ENCODE measurements around the gene DLGAP1.

The DLGAP1 gene

GRCh38 chr18:3757361-3757760, 697.7 kb downstream of the DLGAP1 start:
- no peak for DNase-seq

GRCh38 chr18:3753106-3753505, 702.0 kb downstream of the DLGAP1 start:
- DNase-seq, result no peak

GRCh38 chr18:3748086-3748485, 707.0 kb downstream of the DLGAP1 start:
- no peak for DNase-seq

GRCh38 chr18:3747176-3747973, 707.7 kb downstream of the DLGAP1 start:
- DNase-seq, result no peak

- DNase-seq, result no peak
Observed at GRCh38 chr18:3742541-3742940, 712.6 kb downstream of the DLGAP1 start.

GRCh38 chr18:3741333-3741732, 713.8 kb downstream of the DLGAP1 start:
- no peak for DNase-seq

- no peak for DNase-seq
Observed at GRCh38 chr18:3728704-3729437, 726.2 kb downstream of the DLGAP1 start.

- no peak for DNase-seq
Observed at GRCh38 chr18:3727274-3727673, 727.8 kb downstream of the DLGAP1 start.

GRCh38 chr18:3726238-3726951, 728.7 kb downstream of the DLGAP1 start:
- DNase-seq, result no peak

GRCh38 chr18:3725115-3725514, 730.0 kb downstream of the DLGAP1 start:
- DNase-seq, result no peak

GRCh38 chr18:3723554-3723953, 731.6 kb downstream of the DLGAP1 start:
- no peak for DNase-seq

- no peak for DNase-seq
Observed at GRCh38 chr18:3722649-3723433, 732.3 kb downstream of the DLGAP1 start.

GRCh38 chr18:3721771-3722648, 733.1 kb downstream of the DLGAP1 start:
- no peak for DNase-seq

GRCh38 chr18:3720818-3721545, 734.1 kb downstream of the DLGAP1 start:
- no peak for DNase-seq

GRCh38 chr18:3720159-3720558, 734.9 kb downstream of the DLGAP1 start:
- no peak for DNase-seq

- no peak for DNase-seq
Observed at GRCh38 chr18:3717376-3718025, 737.6 kb downstream of the DLGAP1 start.

- no peak for DNase-seq
Observed at GRCh38 chr18:3716116-3716660, 738.9 kb downstream of the DLGAP1 start.

GRCh38 chr18:3715231-3716080, 739.7 kb downstream of the DLGAP1 start:
- no peak for DNase-seq

GRCh38 chr18:3713708-3714107, 741.4 kb downstream of the DLGAP1 start:
- no peak for DNase-seq
